ENCODE measurements around the gene TMEM59.

GRCh38 chr1:54080598-54081049 is 27.6 kb upstream of the TMEM59 start:
- TF ChIP-seq POLR2A (IDR thresholded peaks at IDR 0.05; ENCODE audit: low read length) (no peak), GATA1 (IDR thresholded peaks at IDR 0.05; ENCODE audit: low read depth, low read length) (no peak)

All from erythroblast (primary cell).